Activated CD8-positive, alpha-beta memory T cell treated with anti-CD3 and anti-CD28 coated beads, Interleukin-2, amount 50 U/mL, for 24 hours (primary cell): ENCODE measurements around the gene OARD1.
"Not testable (repeated sequence)": the region's sequence is repeated elsewhere in the genome, so short reads cannot be mapped to it uniquely, and the experiment has no call there.

Experiments
- DNase-seq: peaks from one replicate; pipeline ENCODE4 v3.0.0-alpha.2; 2020; ENCODE audit errors: extremely low read depth

OARD1 gene

DNA sequence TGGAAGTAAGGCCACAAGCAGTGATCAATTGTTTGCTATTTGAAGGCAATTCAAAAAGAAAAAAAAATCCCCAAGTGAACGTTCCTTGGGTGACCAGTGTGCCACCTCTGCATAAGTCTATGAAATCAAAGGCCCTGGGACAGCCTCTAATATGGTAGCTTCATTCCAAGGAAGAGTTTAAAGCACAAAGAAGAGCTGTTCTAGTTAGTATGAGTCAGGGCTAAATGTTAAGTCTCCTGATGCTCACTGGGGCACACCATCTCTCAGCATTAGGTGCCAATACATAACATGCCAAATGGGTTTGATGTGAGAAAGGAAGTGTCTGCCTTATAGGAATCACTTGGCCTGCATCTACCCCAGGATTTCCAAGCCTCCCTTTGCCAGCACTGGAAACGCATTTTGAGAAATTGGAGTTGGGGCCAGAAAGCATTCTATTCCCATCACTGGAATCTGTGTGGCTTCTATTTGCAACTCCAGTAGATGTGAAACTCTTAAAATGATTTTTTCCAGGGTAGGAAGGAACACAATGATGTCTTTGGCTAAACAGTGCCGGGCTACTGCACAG is 46.1 kb downstream of the OARD1 start:
- DNase-seq, result no peak

- no peak for DNase-seq
Observed at GRCh38 chr6:41023114-41023513, 49.0 kb downstream of the OARD1 start.

DNA sequence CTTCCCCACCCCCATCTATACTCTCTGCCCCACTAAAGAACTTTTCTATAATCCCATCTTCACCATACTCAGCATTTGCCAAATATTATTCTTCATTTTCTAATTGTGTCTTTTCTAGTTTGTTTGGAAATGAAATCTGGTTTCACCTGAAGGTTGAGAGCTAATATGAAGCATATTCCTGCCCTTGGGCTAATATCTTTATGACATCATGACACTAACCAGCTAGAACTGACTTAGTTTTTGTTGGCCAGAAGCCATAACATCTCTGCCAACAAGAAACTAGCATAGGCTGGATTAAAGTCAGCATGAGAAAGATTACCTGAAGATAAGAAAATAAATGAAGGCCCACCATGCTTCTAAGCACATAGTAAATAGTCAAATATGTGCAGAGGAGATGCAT is 49.9 kb downstream of the OARD1 start:
- DNase-seq, result no peak

DNA sequence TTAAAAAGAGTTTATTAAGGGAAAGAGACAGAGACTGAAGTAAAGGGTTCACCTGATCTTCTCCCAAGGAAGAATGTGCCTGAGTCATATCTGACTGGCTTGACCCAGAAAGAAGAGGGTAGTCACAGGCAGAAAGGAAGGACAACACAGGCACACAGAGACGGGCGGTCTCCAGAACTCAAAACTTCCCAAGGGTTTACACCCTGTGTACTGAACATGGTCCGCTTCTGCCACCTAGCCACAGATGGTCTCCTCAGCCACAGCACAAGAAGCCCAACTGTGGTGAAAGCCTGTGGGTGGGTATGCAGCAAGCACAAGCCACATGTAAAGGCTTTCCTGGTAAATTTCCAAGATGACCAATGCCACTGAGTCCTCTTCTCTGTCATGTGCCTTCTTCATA is 50.3 kb downstream of the OARD1 start:
- DNase-seq, result no peak

GRCh38 chr6:41017663-41018062 is 54.5 kb downstream of the OARD1 start:
- no peak for DNase-seq

- DNase-seq, result not testable (repeated sequence)
Observed at GRCh38 chr6:41015860-41016259, 56.3 kb downstream of the OARD1 start.

- no peak for DNase-seq
Observed at GRCh38 chr6:41014780-41015179, 57.4 kb downstream of the OARD1 start.
